Measurements from ENCODE around the gene PRDM16. TPM values are rescaled to one million over a fixed set of nuclear protein-coding genes. Genes with fewer than 3 reads are reported as not detected.

PRDM16 gene
- polyA plus RNA-seq, result not detected

GRCh38 chr1:3068564-3069431 is at the start of gene PRDM16:
TSS of gene PRDM16 (plus strand) at chr1:3069203. CDS start at chr1:3069260, 57 bp downstream.
- Mint-ChIP-seq H3K27me3 (peaks cover 21% of the 10 kb centered on the region), H3K4me1 (peaks cover 0 to 2% (median 2%) of the 10 kb centered on the region in 3 donors), H3K27ac (no peak within 1 kb of the TSS), H3K9me3 (no peaks in the 10 kb centered on the region), H3K4me3 (peak within 1 kb of the TSS in 3 of 4 donors; percentile 60 to 89 (median 83)), H3K36me3 (no peaks in the 10 kb centered on the region)

- Mint-ChIP-seq H3K27ac (no peak overlapping the region), H3K9me3 (peaks cover 0 to 2% (median 0%) of the 10 kb centered on the region in 3 donors), H3K4me3 (no peak overlapping the region), H3K36me3 (peaks cover 3% of the 10 kb centered on the region), H3K4me1 (no peaks in the 10 kb centered on the region), H3K27me3 (no peaks in the 10 kb centered on the region)
Measured at GRCh38 chr1:3019516-3020051, 49.4 kb upstream of the PRDM16 start.

GRCh38 chr1:3020263-3020909 is 48.6 kb upstream of the PRDM16 start:
- Mint-ChIP-seq H3K4me3 (no peak overlapping the region), H3K9me3 (peaks cover 0 to 2% (median 0%) of the 10 kb centered on the region in 3 donors), H3K27ac (no peak overlapping the region), H3K27me3 (no peaks in the 10 kb centered on the region), H3K4me1 (no peaks in the 10 kb centered on the region), H3K36me3 (peaks cover 3% of the 10 kb centered on the region)

- H3K4me1 Mint-ChIP-seq, result no peaks in the 10 kb centered on the region
- no peaks in the 10 kb centered on the region for H3K27me3 Mint-ChIP-seq
- peaks cover 0 to 2% (median 0%) of the 10 kb centered on the region in 3 donors for H3K9me3 Mint-ChIP-seq
- H3K27ac Mint-ChIP-seq, result no peak within 1 kb of the TSS
- H3K4me3 Mint-ChIP-seq, result no peak within 1 kb of the TSS
- H3K36me3 Mint-ChIP-seq, result peaks cover 3% of the 10 kb centered on the region
Measured at GRCh38 chr1:3021233-3021671, 47.8 kb upstream of the PRDM16 start, which contains the start of gene ACTRT2. TSS of gene ACTRT2 (plus strand) at chr1:3021467. CDS start at chr1:3021687, 220 bp downstream.

GRCh38 chr1:3021801-3022401 is 47.1 kb upstream of the PRDM16 start:
- Mint-ChIP-seq H3K4me1 (no peaks in the 10 kb centered on the region), H3K27me3 (no peaks in the 10 kb centered on the region), H3K4me3 (no peak overlapping the region), H3K27ac (no peak overlapping the region), H3K9me3 (peaks cover 0 to 2% (median 0%) of the 10 kb centered on the region in 3 donors), H3K36me3 (peaks cover 1% of the 10 kb centered on the region)

- Mint-ChIP-seq H3K27ac (no peak overlapping the region), H3K9me3 (peaks cover 0 to 2% (median 0%) of the 10 kb centered on the region in 3 donors), H3K27me3 (no peaks in the 10 kb centered on the region), H3K4me3 (no peak overlapping the region), H3K36me3 (peaks cover 1% of the 10 kb centered on the region), H3K4me1 (no peaks in the 10 kb centered on the region)
Measured at GRCh38 chr1:3022511-3022973, 46.5 kb upstream of the PRDM16 start.

- Mint-ChIP-seq H3K36me3 (peaks cover 1% of the 10 kb centered on the region), H3K9me3 (peaks cover 0 to 2% (median 0%) of the 10 kb centered on the region in 3 donors), H3K4me3 (no peak overlapping the region), H3K4me1 (no peaks in the 10 kb centered on the region), H3K27ac (no peak overlapping the region), H3K27me3 (no peaks in the 10 kb centered on the region)
Measured at GRCh38 chr1:3022976-3023375, 46.0 kb upstream of the PRDM16 start.

GRCh38 chr1:3024019-3024418 is 45.0 kb upstream of the PRDM16 start:
- H3K27ac Mint-ChIP-seq, result no peak overlapping the region
- peaks cover 0 to 2% (median 0%) of the 10 kb centered on the region in 3 donors for H3K9me3 Mint-ChIP-seq
- no peaks in the 10 kb centered on the region for H3K27me3 Mint-ChIP-seq
- no peak overlapping the region for H3K4me3 Mint-ChIP-seq
- H3K4me1 Mint-ChIP-seq, result no peaks in the 10 kb centered on the region
- peaks cover 1% of the 10 kb centered on the region for H3K36me3 Mint-ChIP-seq

- Mint-ChIP-seq H3K4me3 (no peak overlapping the region), H3K36me3 (peaks cover 1% of the 10 kb centered on the region), H3K4me1 (no peaks in the 10 kb centered on the region), H3K9me3 (peaks cover 0 to 2% (median 0%) of the 10 kb centered on the region in 3 donors), H3K27me3 (no peaks in the 10 kb centered on the region), H3K27ac (no peak overlapping the region)
Measured at GRCh38 chr1:3024588-3024987, 44.4 kb upstream of the PRDM16 start.

GRCh38 chr1:3026124-3026523 is 42.9 kb upstream of the PRDM16 start:
- peaks cover 0 to 2% (median 0%) of the 10 kb centered on the region in 3 donors for H3K9me3 Mint-ChIP-seq
- H3K27me3 Mint-ChIP-seq, result peaks cover 3% of the 10 kb centered on the region
- no peaks in the 10 kb centered on the region for H3K36me3 Mint-ChIP-seq
- no peaks in the 10 kb centered on the region for H3K4me1 Mint-ChIP-seq
- no peak overlapping the region for H3K4me3 Mint-ChIP-seq
- no peak overlapping the region for H3K27ac Mint-ChIP-seq

GRCh38 chr1:3026581-3027391 is 42.2 kb upstream of the PRDM16 start:
- no peak overlapping the region for H3K4me3 Mint-ChIP-seq
- H3K27me3 Mint-ChIP-seq, result peaks cover 3% of the 10 kb centered on the region
- peaks cover 0 to 2% (median 0%) of the 10 kb centered on the region in 3 donors for H3K9me3 Mint-ChIP-seq
- H3K4me1 Mint-ChIP-seq, result no peaks in the 10 kb centered on the region
- H3K27ac Mint-ChIP-seq, result no peak overlapping the region
- no peaks in the 10 kb centered on the region for H3K36me3 Mint-ChIP-seq

- H3K36me3 Mint-ChIP-seq, result no peaks in the 10 kb centered on the region
- peaks cover 0 to 2% (median 0%) of the 10 kb centered on the region in 3 donors for H3K9me3 Mint-ChIP-seq
- no peak overlapping the region for H3K27ac Mint-ChIP-seq
- H3K4me1 Mint-ChIP-seq, result no peaks in the 10 kb centered on the region
- no peak overlapping the region for H3K4me3 Mint-ChIP-seq
- peaks cover 3% of the 10 kb centered on the region for H3K27me3 Mint-ChIP-seq
Measured at GRCh38 chr1:3027611-3028371, 41.2 kb upstream of the PRDM16 start.

- no peaks in the 10 kb centered on the region for H3K4me1 Mint-ChIP-seq
- no peak overlapping the region for H3K4me3 Mint-ChIP-seq
- no peak overlapping the region for H3K27ac Mint-ChIP-seq
- no peaks in the 10 kb centered on the region for H3K9me3 Mint-ChIP-seq
- no peaks in the 10 kb centered on the region for H3K36me3 Mint-ChIP-seq
- peaks cover 3% of the 10 kb centered on the region for H3K27me3 Mint-ChIP-seq
Measured at GRCh38 chr1:3028531-3029282, 40.3 kb upstream of the PRDM16 start.

Data from IgD-negative memory B cell (primary cell).